HEK293T (cell line): ENCODE data around the gene BPHL.

Experiments
- ARNT ChIP-seq: fragments of 450-650 bp; IDR thresholded peaks from 2 replicates; pipeline ENCODE4 v1.6.1; 2017; ENCODE audit warnings: mild to moderate bottlenecking
- BHLHE40 ChIP-seq: fragments of 450-650 bp; IDR thresholded peaks from 2 replicates; pipeline ENCODE4 v1.6.1; 2016; ENCODE audit warnings: mild to moderate bottlenecking, moderate library complexity, borderline replicate concordance
- CTBP1 ChIP-seq: fragments of 450-650 bp; IDR thresholded peaks from 2 replicates; pipeline ENCODE4 v1.6.1; 2016; ENCODE audit warnings: borderline replicate concordance
- ELF4 ChIP-seq: fragments of 450-650 bp; IDR thresholded peaks from 2 replicates; pipeline ENCODE4 v1.6.1; 2017; ENCODE audit warnings: antibody characterized with exemption
- FOXA1 ChIP-seq: fragments of 450-650 bp; IDR thresholded peaks from 2 replicates; pipeline ENCODE4 v1.6.1; 2016; ENCODE audit warnings: mild to moderate bottlenecking
- FOXK2 ChIP-seq: fragments of 450-650 bp; IDR thresholded peaks from 2 replicates; pipeline ENCODE4 v1.6.1; 2016; ENCODE audit warnings: mild to moderate bottlenecking
- HDGF ChIP-seq: fragments of 450-650 bp; IDR thresholded peaks from 2 replicates; pipeline ENCODE4 v1.6.1; 2017; ENCODE audit warnings: antibody characterized with exemption, borderline replicate concordance
- L3MBTL2 ChIP-seq: fragments of 450-650 bp; conservative IDR thresholded peaks from 2 replicates; pipeline ENCODE4 v1.6.1; 2016; ENCODE audit warnings: mild to moderate bottlenecking
- NFRKB ChIP-seq: fragments of 450-650 bp; IDR thresholded peaks from 2 replicates; pipeline ENCODE4 v1.6.1; 2016; ENCODE audit warnings: mild to moderate bottlenecking, moderate library complexity
- SP1 ChIP-seq: fragments of 450-650 bp; IDR thresholded peaks from 2 replicates; pipeline ENCODE4 v1.6.1; 2017
- SUZ12 ChIP-seq: fragments of 450-650 bp; IDR thresholded peaks from 2 replicates; pipeline ENCODE4 v1.6.1; 2016; ENCODE audit warnings: mild to moderate bottlenecking
- ZNF384 ChIP-seq: fragments of 450-650 bp; IDR thresholded peaks from 2 replicates; pipeline ENCODE4 v1.6.1; 2016

- no peak for TF ChIP-seq CTBP1
- TF ChIP-seq FOXK2 = no peak
- no peak for TF ChIP-seq HDGF
- no peak for TF ChIP-seq SP1
- TF ChIP-seq BHLHE40 = no peak
- TF ChIP-seq NFRKB = no peak
- no peak for TF ChIP-seq SUZ12
- no peak for TF ChIP-seq FOXA1
- TF ChIP-seq ELF4 = no peak
- TF ChIP-seq L3MBTL2 = no peak
- TF ChIP-seq ARNT = no peak
- TF ChIP-seq ZNF384 = no peak
Observed at GRCh38 chr6:3138341-3138740, 19.8 kb downstream of the BPHL start.
